Measurements from ENCODE around the gene ALPI.
A peak's percentile ranks its signal among the peaks of the same experiment; 100 is the strongest.

ALPI gene

GRCh38 chr2:232501794-232502390 lies 45.9 kb downstream of the ALPI start:
- H3K4me3 ChIP-seq (ENCODE audit: low read depth, low read length): no peak overlapping the region
- no peaks in the 10 kb centered on the region for H3K27me3 ChIP-seq
- no peak for DNase-seq
- TF ChIP-seq CTCF (IDR thresholded peaks at IDR 0.05; ENCODE audit: low read depth, low read length): no peak
- peaks cover 23% of the 10 kb centered on the region for H3K4me1 ChIP-seq
- no peaks in the 10 kb centered on the region for H3K36me3 ChIP-seq
- no peaks in the 10 kb centered on the region for H3K9me3 ChIP-seq

GRCh38 chr2:232502511-232502910 lies 46.6 kb downstream of the ALPI start:
- no peak for TF ChIP-seq CTCF (IDR thresholded peaks at IDR 0.05; ENCODE audit: low read depth, low read length)
- Histone ChIP-seq H3K27me3 (no peaks in the 10 kb centered on the region), H3K4me1 (peaks cover 25% of the 10 kb centered on the region), H3K36me3 (no peaks in the 10 kb centered on the region), H3K9me3 (no peaks in the 10 kb centered on the region), H3K4me3 (ENCODE audit: low read depth, low read length) (no peak overlapping the region)
- DNase-seq: no peak

GRCh38 chr2:232502911-232503808 lies 47.2 kb downstream of the ALPI start:
- peak overlapping the region; percentile 51 for H3K4me3 ChIP-seq (ENCODE audit: low read depth, low read length)
- no peaks in the 10 kb centered on the region for H3K27me3 ChIP-seq
- no peak for TF ChIP-seq CTCF (IDR thresholded peaks at IDR 0.05; ENCODE audit: low read depth, low read length)
- DNase-seq: peak; percentile 72
- no peaks in the 10 kb centered on the region for H3K9me3 ChIP-seq
- H3K36me3 ChIP-seq: no peaks in the 10 kb centered on the region
- H3K4me1 ChIP-seq: peaks cover 25% of the 10 kb centered on the region

- Histone ChIP-seq H3K27me3 (no peaks in the 10 kb centered on the region), H3K9me3 (no peaks in the 10 kb centered on the region), H3K4me3 (ENCODE audit: low read depth, low read length) (peak overlapping the region; percentile 51), H3K4me1 (peaks cover 25% of the 10 kb centered on the region), H3K36me3 (no peaks in the 10 kb centered on the region)
- no peak for TF ChIP-seq CTCF (IDR thresholded peaks at IDR 0.05; ENCODE audit: low read depth, low read length)
- no peak for DNase-seq
These were observed 47.9 kb downstream of the ALPI start for GRCh38 chr2:232503809-232504323.

- no peak for TF ChIP-seq CTCF (IDR thresholded peaks at IDR 0.05; ENCODE audit: low read depth, low read length)
- H3K36me3 ChIP-seq: no peaks in the 10 kb centered on the region
- H3K4me3 ChIP-seq (ENCODE audit: low read depth, low read length): no peak overlapping the region
- no peak for DNase-seq
- H3K9me3 ChIP-seq: no peaks in the 10 kb centered on the region
- H3K27me3 ChIP-seq: no peaks in the 10 kb centered on the region
- H3K4me1 ChIP-seq: peaks cover 25% of the 10 kb centered on the region
These were observed 48.5 kb downstream of the ALPI start for GRCh38 chr2:232504438-232504837.

- TF ChIP-seq CTCF (IDR thresholded peaks at IDR 0.05; ENCODE audit: low read depth, low read length): no peak
- DNase-seq: peak; percentile 76
- no peaks in the 10 kb centered on the region for H3K36me3 ChIP-seq
- H3K4me1 ChIP-seq: peaks cover 25% of the 10 kb centered on the region
- H3K4me3 ChIP-seq (ENCODE audit: low read depth, low read length): no peak overlapping the region
- no peaks in the 10 kb centered on the region for H3K27me3 ChIP-seq
- H3K9me3 ChIP-seq: no peaks in the 10 kb centered on the region
These were observed 49.9 kb downstream of the ALPI start for GRCh38 chr2:232505856-232506255.

Data from BE2C (cell line).